Measurements from ENCODE around the gene GEMIN4.
"Not testable (repeated sequence)": the region's sequence is repeated elsewhere in the genome, so short reads cannot be mapped to it uniquely, and the experiment has no call there.

Gene GEMIN4

GRCh38 chr17:778096-778495, 26.0 kb upstream of the GEMIN4 start:
- no peak for DNase-seq (ENCODE audit: low read depth)

- no peak for DNase-seq (ENCODE audit: low read depth)
Observed at GRCh38 chr17:774313-774584, 22.2 kb upstream of the GEMIN4 start.

DNA sequence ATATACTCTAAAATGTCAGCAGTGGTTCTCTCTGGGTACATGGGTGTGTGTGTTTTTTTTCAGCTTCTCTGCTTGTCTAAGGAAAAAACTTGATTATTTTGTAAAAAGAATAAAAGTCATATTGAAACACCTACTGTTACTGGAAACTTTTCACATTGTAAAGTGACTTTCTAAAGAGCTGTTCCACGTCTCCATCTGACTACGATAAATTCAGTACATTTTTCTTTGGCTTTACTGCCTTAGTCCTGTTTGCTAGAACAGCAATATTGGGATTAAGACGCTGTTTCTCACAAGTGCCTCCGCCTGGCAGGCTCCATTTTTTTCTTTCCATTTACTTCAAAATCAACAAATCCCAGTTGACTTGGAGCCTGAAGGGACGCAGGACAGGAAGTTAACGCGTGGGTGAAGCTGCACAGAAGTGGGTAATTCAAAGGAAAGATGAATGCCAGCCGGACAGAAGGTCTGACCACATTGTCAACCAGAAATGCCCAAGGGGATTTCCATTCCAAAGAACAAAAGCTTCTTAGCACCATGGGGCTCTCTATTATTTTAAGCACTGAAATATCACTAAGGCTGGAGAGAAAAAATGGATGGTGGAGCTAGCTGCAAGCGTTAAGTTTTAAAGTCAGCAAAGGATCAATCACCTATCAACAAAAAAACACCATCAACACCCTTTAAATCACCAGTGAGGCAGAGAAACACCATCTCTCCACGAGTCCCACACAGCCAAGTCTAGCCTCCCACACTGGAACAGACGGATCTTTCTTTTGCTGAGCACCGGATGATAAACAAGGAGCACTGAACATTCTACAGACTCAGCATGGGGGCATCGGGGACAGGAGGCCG, 21.6 kb upstream of the GEMIN4 start:
- no peak for DNase-seq (ENCODE audit: low read depth)

DNA sequence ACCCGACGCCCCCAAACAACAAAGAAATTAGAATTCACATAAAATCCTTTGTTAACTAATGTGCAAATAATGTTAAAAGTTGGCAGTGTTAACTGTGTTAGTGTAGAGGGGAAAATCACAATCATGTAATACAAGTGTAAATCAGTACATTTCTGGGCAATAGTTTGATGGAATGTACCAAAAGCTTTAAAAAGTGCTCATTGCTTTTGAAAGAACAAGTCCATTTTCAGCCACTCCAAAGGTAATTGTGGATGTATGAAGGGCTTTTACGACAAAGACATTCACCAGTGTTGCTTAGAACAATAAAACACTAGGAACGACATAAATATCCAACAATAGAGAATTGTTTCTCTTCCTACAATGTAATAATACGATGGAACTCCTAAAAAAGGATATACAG, 21.0 kb upstream of the GEMIN4 start:
- no peak for DNase-seq (ENCODE audit: low read depth)

DNA sequence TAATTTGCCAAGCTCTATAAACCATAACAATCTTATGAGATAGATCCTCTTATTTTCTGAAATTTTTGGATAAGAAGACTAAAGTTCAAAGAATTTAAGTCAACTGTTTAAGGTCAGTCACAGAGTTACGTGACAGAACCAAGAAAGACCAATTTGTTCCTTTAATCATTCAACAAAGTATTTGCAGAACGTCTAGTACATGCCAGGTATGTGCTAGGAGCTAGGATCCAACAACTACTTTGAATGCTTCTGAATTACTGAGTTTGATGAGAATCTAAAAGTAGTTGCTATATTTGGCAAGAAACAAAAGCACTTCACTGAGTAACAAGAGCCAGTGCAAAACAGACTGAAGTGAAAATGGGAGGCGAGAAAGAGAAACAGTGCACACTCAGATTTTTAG, 15.0 kb upstream of the GEMIN4 start:
- DNase-seq (ENCODE audit: low read depth): no peak

DNA sequence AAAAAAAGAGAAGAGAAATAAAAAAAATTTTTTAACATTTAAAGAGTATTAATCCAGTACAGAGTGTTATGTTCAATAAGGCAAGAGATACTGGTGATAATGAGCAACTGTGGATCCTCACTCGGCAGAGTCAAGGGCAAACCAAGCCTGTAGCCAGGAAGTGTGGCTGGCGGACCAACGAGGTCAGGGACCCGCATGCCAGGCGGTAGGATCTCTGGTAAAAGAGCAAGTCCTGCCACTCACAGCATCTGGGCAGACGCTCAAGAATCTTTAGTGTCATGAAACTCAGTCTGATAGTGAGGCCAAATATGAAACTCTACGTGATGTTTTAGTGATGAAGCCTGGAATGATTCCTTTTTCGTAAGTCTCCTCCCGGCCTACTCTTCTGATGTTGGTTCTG, 8.3 kb upstream of the GEMIN4 start:
- no peak for DNase-seq (ENCODE audit: low read depth)

DNA sequence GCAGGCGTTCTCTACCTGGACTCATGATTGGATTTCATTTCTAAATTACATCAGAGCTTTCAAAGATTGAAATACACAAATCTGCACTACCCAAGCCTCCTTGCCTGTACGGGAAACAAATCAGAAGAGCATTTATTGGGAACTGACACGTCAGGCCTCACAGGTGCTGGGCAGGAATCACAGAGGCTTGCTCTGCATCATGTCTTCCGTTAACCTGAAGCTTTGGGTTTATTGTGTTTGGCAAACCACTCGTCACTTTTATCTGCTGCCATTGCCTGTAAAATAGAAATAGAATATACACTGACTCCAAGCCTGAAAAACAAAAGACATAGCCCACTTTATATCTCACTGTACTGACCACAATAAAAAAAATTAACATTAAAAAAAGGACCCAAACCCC, 7.9 kb upstream of the GEMIN4 start:
- DNase-seq (ENCODE audit: low read depth): no peak

GRCh38 chr17:756010-756567, 4.0 kb upstream of the GEMIN4 start:
- not testable (repeated sequence) for DNase-seq (ENCODE audit: low read depth)

GRCh38 chr17:755319-755961, 3.4 kb upstream of the GEMIN4 start:
- DNase-seq (ENCODE audit: low read depth): not testable (repeated sequence)

DNA sequence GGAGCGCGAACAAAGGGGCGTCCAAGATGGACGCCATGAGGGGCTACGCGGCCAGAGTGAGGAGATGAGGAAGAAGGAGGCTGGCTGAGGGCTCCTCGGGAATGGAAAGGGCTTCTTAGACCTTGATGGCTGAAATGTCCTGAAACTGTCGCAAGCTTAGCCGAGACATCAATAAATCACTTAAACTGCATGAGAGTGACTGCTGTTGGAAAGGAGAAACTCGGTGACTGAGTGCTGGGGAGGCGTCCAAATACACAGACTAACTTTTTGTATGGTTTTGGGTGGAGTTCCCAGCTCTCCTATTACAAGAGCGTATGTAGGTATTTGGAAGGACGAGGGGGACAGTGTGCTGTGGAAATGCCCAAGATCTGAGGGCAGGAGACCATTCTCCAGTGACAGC, 1.4 kb upstream of the GEMIN4 start:
- no peak for DNase-seq (ENCODE audit: low read depth)

DNA sequence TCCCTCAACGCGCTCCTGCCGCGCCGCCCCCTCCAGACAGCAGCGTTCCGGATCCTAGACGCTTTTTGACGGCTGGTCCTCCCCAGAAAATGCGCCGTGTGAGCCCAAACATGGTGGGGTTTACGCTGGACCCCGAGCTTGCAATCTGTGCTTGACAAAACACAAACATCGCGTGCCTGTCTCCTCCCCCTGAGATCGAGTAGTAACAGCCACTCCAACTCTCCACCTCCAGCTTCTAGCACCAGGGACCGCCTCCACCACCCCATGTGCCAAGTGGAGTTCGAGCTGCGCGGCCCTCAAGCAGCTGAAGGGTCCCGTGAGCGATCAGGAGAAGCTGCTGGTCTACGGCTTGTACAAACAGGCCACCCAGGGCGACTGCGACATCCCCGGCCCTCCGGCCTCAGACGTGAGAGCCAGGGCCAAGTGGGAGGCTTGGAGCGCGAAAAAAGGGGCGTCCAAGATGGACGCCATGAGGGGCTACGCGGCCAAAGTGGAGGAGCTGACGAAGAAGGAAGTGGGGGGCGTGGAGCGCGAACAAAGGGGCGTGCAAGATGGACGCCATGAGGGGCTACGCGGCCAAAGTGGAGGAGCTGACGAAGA, 656 bp upstream of the GEMIN4 start:
- peak; percentile 16 for DNase-seq (ENCODE audit: low read depth)

GRCh38 chr17:751269-752001, 629 bp downstream of the GEMIN4 start:
- DNase-seq (ENCODE audit: low read depth): peak; percentile 27

- DNase-seq (ENCODE audit: low read depth): no peak
Observed at GRCh38 chr17:750431-751037, 1.5 kb downstream of the GEMIN4 start.

DNA sequence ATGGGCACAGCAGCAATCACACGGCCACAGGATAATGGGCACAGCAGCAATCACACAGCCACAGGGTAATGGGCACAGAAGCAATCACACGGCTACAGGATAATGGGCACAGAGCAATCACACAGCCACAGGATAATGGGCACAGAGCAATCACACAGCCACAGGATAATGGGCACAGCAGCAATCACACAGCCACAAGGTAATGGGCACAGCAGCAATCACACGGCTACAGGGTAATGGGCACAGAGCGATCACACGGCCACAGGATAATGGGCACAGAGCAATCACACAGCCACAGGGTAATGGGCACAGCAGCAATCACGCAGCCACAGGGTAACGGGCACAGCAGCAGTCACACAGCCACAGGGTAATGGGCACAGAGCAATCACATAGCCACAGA, 2.7 kb downstream of the GEMIN4 start:
- DNase-seq (ENCODE audit: low read depth): not testable (repeated sequence)

GRCh38 chr17:748604-749003, 3.5 kb downstream of the GEMIN4 start:
- DNase-seq (ENCODE audit: low read depth): not testable (repeated sequence)

- no peak for DNase-seq (ENCODE audit: low read depth)
Observed at GRCh38 chr17:746783-747629, 5.1 kb downstream of the GEMIN4 start.

DNA sequence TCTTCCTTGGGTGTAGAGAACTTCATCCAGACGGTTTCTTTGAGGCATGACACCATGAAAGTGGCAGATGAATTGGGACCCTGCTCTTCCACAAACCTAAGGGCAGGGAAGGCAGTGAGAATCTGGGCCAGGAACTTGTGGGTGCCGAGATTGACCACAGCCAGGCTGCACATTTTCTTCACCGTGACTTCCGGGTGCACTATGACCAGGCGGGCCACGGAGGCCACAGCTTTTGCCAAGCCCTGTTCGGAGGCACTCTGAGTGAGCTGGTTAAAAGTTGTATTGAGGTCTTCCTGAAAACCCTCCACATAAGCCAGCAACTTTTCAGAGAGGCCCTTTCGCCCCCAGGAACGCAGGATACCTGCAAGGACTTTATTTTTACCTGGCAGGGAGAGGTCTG, 5.9 kb downstream of the GEMIN4 start:
- DNase-seq (ENCODE audit: low read depth): no peak

DNA sequence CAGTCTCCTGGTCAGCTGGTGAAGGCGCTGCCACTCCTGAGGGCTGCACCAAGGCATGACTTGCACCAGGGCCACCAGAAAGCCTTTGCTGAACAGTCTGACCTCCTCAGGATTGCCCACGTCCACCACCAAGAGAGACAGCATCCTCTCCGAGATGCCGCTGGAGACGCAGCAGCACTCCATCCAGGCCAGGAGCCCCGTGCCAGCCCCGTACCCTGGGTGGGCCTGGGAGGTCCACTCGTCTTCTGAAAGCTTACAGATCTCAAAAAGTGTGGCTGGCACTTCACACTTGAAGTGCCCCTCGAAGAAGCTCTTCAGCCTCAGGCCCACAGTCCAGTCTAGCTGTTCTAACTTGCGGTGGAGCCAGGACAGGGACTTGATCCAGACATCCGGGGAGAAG, 6.7 kb downstream of the GEMIN4 start:
- DNase-seq (ENCODE audit: low read depth): no peak

- no peak for DNase-seq (ENCODE audit: low read depth)
Observed at GRCh38 chr17:744937-745336, 7.1 kb downstream of the GEMIN4 start.

- no peak for DNase-seq (ENCODE audit: low read depth)
Observed at GRCh38 chr17:743139-743538, 8.9 kb downstream of the GEMIN4 start.

- no peak for DNase-seq (ENCODE audit: low read depth)
Observed at GRCh38 chr17:742147-742793, 9.8 kb downstream of the GEMIN4 start.
